RPMI8226 (cell line): Measurements from ENCODE around the gene DTNB.

Experiments
- DNase-seq: peaks from one replicate; pipeline ENCODE4 v3.0.0-alpha.2; 2015

The DTNB gene

DNA sequence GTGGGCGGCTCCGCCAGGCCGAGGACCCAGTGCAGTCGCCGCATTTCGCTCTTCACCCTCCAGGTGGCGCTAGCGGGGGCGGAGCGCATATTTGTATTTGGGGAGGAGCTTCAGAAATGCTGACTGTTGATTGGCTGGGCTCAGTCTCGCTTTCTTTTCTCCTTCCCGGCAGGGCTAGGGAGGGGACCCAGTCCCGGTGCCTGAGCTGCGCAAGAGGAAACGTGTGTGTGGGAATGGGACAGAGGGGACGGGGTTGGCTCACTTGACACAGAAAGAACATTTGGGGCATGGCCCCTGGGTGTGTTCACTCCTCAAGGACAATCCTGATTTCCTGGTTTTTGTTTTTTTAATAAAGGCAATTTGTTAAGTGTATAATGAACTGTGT, 311.3 kb downstream of the DTNB start:
- DNase-seq, result peak; percentile 93

DNA sequence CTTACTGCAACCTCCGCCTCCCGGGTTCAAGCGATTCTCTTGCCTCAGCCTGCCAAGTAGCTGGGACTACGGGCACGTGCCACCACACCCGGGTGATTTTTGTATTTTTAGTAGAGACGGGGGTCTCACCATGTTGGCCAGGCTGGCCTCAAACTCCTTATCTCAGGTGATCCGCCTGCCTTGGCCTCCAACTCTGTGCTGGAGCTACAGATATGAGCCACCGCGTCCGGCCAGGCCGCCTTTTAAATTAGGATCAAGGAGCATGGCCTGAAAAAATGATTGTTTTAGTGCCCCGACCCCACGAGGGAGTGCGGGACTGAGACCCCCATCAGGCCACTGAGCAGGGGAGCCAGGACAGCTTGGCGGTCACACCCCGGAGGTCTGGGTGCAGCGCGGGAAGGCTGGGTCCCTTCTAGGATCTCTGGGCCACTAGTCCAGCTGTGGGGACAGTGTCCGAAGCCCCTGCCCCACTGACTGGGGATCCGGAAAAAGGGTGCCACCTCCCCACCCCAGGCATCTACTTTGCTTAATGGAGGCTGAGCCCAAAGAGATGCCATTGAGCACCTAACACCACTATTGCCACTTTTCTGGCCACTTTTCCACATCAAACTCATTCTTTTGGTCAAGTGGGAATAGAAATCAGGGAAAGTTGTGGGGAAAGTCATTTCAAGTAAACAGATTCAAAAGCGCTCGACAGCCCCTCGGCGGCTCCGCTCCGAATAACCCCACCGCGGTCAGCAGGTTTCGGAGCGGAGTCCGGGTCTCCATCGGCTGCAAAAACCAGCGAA, 311.9 kb downstream of the DTNB start:
- DNase-seq, result no peak

DNA sequence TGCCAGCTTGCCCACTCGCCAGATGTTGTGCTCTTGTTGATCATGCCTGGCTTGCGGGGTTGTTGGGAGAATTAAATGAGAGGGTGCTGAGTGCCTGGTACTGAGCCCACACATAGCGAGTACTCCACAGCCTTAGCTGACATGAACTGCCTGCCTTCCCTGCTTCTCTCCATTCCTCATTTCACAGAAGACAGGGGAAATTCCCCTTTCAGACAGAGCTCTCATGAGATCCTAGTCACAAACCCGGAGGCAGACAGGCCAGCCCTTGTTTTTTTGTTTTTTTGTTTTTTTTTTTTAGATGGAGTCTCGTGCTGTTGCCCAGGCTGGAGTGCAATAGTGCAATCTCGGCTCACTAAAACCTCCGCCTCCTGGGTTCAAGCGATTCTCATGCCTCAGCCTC, 314.5 kb downstream of the DTNB start:
- DNase-seq, result no peak

DNA sequence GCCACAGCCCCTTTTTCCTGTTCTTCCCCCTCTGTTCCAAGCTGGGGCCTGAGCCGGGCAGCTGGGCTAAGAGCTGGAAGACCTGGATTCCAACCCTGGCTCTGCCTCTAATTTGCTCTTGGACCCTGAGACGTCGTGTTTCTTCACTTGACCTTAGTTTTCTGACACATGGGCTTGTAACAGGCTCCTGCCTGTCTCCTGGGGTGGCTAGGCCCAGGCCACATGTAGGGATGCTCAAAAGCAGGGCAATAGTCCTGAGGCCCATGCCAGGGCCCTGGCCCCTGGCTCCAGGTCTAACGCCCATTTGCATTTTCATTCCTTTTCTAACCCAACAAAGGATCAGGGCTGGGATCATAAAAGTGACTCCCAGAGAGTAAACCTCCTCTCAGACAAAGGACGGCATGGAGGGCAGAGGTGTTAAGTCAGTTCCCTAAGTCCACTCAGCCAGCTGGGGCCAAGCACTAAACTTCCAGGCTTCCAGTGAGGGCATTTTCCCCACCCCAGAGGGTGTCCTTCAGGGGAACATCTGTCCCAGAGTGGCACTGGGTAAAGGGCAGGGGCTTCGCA, 315.0 kb downstream of the DTNB start:
- no peak for DNase-seq

DNA sequence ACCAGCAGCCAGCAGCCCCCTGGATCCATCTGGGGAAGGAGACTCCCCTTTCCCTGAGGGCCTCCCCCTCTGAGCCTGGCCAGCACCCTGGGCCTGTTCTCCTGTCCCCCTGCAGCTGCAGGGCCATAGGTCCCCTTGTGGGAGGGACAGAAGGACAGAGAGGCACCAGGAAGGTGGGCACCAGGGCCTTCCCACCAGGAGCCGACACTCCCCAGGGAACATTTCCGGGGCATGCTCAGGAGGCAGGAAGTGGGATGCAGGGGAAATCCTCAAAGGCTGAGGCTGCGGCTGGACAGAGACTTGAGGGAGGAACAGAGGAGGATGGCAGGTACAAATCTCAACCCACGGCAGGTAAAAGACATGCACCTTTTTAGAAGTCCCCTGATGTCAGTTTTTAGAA, 317.3 kb downstream of the DTNB start:
- no peak for DNase-seq

DNA sequence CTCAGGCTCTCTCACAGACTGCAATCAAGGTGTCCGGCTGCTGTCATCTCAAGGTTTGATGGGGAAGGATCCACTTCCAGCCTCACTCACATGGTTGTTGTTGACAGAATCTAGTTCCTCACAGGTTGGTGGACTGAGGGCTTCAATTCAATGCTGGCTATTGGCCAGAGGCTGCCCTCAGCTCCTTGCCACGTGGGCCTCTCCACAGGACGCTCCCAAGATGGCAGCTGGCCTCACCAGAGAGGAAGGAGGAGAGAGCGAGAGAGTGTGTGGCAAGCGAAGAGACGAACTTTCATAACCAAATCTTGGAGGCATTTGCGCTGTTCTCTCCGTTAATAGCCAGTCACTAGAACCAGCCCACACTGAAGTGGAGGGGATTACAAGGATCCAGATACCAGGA, 318.1 kb downstream of the DTNB start:
- no peak for DNase-seq

DNA sequence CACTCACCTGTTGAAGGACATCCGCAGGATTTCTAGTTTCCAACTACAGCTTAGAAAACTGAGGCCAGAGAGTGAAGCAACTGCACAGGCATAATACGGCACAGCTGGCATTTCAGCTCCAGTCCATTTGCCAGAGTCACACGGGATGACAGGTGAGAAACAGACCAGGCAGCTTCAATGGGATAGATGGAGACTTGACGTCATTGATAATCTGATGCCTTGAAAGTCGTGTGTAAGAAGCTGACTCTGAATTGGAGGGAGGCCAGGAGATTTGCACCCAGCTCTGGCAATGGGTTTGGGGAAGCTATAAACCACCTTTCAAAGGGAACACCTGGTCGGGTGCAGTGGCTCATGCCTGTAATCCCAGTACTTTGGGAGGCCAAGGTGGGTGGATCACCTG, 319.3 kb downstream of the DTNB start:
- DNase-seq, result peak; percentile 57

DNA sequence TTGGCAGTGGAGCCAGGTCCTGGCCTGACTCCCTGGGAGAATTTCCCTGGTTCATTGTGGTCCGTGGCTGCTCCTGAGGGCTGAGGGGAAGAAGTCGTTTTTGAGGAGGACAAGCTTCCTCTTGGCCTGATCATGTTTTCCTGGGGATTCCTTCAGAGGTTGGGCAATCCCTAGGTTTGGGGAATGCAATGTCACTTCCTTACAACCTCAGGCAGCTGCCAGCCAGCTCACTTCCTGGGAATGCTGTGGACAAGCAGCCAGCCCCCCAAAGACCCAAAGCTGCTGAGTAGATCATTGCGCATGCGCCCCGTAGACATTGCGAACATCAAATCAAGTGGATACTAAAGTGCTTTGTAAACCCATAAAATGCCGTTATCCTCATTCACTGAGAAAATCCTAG, 324.0 kb downstream of the DTNB start:
- no peak for DNase-seq

DNA sequence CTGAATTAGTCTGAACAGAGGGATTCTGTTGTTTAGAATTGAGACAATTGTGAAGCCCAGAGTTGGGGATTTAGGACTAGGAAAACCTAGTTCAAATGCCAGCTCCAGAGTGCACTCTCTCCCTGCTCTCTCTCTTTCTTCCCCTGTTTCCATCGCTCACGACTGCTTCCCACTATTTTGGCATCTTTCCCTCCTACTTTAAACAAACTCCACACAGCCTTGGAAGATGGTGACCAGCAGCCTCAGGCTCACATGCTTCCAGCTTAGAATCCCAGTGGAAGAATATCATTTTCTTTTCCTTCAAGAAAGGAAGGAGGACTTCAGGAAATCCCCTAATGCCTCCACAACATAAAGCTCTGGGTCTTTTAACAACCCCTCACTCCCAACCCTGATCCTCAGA, 325.5 kb downstream of the DTNB start:
- no peak for DNase-seq

DNA sequence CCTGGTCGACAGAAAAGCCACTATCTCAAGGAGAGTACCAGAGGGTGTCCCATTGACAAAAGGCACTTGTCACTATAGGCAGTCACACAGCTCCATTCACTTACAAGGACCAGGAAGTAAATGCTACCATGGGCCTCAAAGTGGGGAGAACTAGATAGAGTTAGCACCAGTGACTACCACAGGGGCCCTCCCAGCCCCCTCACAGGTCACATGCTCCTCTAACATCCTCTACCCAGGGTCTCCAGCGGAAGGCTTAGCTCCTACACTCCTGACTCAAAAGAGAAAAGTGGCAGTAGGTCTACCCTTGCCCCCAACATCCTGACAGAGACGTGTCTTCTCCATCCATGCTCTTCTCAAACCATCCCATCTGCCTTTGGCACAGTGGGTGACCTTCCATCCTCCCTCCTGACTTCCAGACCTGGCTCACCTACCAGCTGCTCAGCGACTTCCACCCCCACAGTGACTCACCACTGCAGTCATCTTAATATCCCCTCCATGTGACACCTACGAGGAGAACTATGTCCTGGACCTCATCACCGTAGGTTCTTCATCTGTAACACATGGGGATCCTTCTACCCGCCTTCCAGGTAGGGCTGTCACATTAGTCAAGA, 326.1 kb downstream of the DTNB start:
- DNase-seq, result no peak

DNA sequence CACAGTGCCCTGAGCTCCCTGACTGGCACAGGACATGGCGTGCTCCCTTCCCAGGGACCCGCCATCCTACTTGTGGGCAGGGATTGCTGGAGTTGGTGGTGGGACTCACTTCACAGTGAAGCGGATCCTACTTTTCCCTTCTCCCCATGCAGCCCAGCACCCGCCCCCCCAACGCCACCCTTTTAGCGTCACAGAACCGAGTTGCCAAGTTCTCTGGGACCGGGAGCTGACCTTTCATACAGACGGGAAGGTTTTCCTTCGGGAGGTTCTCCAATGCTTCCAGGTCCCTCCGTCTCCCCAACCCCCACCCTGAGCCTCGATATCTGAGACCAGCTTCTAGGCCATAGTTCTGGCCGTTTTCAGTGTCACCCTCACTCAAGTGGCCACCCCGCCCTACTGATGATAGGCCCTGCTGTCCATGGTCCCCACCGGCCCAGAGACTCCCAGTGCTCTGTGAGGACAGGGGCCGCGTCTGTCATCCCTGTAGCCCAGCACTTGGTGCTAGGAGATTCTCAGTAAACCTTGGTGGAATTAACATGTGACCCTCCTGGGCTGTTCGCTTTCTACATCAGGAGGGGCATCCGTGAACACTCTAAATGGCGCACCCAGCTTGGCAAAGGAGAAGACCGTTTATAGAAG, 330.1 kb downstream of the DTNB start:
- DNase-seq, result no peak

DNA sequence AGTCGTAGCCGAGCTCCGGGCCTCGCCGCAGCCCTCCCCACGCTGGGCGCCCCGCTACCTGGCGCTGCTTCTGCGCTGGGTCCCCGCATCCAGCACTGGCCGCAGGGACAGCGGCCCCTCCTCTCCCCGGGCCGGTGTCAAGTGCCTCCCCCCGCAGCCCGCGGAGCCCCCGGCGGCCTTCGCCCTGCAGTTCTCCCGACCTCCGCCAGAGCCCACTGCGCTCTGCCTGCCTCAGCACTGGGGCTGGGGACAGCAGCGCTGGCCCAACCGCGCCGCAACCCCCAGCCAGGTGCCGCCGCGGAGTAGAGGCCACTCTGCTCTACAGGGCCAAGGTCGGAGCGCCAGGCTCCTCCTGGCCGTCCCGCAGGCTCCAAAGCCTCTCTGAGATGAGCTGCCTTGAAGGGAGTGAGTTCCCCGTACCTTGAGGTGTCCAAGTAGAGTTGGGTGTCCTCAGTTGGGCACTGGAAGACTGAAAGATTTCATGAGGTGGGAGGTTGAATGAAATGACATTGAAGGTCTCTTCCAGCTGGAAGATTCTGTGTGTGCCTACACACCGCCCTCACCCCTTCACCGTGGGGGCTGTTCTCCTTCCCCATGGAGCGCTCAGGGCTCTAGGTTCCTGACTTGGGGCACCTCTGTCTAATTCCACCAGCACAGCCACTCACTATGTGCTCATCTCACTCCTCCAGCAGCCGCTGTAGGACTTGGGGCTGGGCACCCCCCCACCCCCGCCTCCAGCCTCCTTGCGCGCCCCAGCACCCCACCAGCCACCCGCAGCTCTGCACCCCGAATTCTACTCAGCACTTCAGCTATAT, 330.8 kb downstream of the DTNB start:
- DNase-seq, result peak; percentile 90

DNA sequence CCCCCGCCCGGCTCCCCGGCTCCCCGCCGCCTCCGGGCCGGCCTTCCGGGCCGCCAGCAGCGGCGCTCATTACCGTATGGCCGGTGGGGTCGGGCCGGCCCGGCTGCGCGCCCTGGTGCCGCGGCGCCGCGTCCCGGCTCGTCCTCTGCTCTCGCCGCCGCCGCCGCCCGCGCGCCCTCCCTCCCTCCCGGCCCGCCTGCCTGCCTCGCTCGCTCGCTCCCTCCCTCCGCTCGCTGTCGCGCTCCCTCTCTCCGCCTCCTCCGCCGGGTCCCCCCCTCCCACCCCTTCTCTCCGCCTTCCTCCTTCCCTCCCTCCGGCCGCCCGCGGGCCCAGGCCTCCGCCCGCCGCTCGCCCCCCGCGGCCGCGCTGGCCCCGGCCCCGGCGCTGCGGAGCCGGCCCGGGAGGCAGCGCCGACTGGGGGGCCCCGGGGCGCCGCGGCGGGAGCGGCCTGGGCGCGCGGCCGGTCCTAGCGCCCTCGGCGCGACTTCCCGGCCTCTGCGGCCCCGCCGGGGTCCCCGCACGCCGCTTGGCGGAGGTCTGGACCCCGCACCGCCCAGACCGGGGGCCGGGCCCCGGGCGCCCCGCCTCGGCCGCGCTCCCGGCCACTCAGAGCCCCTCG, 331.5 kb downstream of the DTNB start, which contains the start of gene DNMT3A:
Gene DNMT3A, minus strand, starts transcription at position 173 of the 619 bp plus-strand sequence. CDS start 27,941 bp downstream, outside the sequence.
- peak; percentile 78 for DNase-seq

DNA sequence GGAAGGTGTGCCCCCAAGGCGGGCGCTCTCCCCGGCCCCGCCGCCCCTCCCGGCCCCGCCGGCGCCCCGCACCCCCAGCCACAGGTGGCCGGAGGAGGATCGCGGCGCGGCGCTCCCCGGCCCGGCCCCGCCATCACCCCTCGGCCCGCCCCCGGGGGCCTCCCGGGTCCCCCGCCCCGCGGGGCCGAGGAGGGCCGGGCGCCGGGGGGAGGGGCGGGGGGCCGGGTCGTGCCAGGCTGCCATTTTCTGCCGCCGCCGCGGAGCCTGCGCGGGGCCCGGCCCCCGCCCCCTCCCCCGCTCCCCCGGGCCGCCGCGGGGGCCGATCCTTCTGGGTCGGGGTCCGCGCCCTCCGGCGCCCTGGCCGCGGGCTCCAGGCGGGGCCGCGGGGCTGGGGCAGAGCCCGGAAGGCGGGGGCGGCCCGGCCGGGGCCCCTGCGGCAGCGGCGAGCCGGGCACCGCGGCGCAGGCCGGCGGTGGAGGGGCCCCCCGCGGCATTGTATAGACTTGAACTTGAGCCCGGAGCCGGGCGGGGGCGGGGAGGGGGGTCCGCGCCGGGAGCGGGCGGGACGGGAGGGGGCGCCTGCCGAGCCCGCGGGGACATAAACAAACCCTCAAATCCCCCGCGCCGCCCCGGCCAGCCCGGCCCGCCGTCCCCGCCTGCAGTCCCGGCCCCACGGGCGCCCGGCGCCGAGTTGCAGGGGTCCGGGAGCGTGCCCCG, 332.2 kb downstream of the DTNB start:
- peak; percentile 47 for DNase-seq

DNA sequence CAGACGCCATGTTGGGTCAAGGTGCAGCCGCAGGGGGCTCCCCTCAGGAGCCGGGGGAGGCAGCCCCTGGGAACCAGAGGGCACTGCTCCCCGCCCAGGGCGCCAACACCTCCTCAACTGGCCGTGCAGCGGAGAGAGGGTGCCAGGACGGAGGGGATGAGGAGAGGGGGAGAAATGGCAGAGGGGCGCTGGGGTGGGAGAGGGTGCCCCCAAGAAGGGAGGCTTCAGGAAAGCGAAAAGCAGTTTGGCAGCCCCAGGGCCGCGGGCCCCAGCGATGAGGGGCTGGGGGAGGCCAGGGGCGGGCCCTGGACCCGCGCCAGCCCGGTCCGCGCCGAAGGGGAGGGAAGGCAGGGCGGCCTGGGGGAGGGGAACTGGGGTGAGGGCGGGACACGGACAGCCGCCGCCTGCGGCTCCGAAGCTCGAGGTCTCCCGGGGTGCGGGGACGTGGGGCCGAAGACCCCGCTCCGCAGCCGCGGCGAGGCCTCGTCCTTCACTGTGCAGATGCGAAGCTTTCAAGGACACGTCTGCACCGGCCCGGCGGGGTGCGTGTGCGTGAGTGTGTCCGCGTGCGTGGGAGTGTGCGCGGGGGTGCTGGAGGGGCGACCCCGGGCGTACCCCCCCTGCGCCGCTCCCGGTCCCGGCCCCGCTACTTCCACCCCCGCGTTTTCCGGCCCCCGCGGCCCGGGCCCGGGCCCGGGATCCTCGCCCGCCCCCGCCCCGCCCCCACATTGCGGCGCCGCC, 333.0 kb downstream of the DTNB start:
- no peak for DNase-seq

DNA sequence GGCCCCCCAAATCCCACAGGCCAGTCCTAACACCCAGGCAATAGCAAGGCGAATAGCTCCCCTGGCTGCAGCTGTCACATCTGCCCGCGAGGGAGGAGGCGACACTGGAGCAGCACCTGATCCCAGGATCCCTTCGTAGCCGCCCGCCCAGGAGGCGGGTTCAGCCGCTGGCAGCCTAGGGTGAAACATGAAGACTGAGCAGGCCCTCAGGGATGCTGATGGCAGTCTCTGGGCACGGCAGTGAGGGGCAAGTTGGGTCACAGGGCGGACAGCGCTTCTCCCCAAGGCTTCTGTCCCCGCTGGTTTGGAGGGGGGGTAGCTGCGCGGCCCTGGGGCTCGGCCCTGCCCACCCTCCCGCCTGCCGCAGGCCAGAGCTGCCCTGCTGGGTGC, 333.6 kb downstream of the DTNB start:
- DNase-seq, result peak; percentile 56

DNA sequence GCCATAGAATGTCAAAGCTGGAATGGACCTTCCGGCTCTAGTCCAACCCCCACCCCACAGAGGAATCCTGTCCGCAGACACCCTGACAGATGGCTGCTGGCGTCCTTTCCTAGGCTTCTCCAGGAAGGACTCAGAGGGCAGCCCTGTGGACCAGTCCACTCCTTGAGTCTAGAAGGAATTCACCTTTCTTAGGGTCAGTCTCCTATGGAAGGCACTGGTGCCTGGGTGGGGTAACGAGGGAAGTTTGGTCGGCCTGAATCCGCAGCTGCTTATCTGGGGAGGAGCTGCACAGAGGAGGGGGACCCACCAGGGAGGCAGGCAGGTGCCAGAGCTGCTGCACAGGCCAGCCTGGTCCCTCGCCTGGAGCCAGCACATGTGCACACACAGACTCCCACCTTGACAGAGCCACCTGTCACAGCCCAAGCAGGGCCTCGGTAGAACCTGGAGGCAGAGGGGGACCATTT, 334.1 kb downstream of the DTNB start:
- DNase-seq, result no peak

DNA sequence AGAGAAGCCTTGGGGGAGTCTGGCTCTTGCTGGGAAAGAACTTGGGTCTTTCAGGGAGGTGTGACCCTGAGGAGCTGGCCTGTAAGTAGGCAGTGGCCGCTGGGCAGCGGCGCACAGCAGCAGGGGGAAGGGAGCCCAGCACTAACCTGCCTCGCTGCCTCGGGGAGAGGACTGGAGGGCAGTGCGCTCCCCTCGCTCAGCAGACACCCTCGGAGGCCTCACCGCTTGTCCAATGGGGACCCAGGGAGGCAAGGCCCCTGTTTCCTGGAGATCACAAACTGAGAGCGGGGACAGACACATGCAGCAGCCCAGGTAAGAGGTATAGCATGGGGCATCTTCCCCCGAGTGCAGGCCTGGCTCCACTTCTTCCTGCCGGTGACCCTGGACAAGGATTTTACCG, 335.0 kb downstream of the DTNB start:
- no peak for DNase-seq

DNA sequence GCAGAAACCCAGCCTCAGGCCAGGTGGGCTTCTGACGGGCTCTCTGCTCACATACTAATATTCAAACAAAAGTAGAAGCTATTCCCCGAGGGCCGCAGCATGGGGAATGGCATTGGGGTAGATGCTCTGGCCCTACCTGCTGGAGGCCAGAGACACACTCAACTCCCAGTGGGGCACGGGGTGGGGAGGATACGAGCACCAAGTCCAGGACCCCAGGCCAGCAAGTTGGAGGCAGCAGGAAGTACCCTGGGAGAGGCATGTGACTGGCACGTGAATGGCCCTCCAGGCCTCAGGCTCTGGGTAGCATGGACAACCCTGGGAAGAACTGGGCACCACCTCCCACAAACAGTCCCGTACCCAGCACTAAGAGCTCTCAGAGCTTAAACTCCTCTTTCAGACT, 335.5 kb downstream of the DTNB start:
- DNase-seq, result no peak

DNA sequence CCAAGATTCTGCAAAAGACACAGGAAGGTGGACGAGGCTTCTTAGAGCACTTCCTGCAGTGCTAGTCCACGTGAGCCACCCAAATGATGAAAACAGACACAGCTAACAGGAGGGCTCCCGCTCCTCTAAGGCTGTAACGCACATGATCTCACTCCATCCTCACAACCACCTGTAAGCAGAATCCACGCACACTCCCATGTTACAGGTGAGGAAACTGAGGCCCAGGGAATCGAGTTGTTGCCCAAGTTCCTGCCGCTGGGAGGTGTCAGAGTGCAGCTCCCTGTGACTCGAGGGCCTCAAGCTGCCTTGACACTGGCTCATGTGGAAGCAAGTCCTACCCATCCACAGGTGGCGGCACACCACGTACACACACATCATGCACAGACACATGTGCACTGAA, 336.1 kb downstream of the DTNB start:
- DNase-seq, result no peak

DNA sequence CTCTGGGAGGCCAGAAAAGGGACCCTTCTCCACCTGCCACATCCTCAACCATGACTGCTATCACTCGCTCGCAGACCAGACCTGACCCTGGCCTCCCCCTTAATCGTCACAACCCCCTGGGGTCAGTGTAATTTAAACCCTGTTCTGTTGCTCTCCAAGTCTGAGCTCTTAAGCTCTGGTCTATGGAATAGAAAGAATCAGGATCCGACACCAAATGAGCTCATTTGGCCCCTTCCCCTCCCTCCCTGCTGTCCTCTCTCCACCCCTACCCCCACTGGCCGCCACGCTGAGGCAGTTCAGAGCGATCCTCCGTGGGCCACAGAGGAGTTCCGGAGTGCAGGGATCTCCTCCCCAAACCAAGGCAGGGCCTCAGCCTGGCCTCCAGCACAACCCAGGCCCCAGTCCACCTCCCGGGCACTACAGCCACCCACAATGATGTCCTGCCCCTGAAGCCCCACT, 337.0 kb downstream of the DTNB start:
- DNase-seq, result no peak
